IPS-15b (cell line): ENCODE results near the gene CCDC61.

Experiments
- H3K27me3 ChIP-seq: one replicate; pipeline ENCODE4 v1.6.1; 2013; ENCODE audit warnings: low read length; ENCODE audit not compliant: control insufficient read depth, insufficient read depth
- H3K36me3 ChIP-seq: one replicate; pipeline ENCODE4 v1.6.1; 2013; ENCODE audit warnings: low read length; ENCODE audit not compliant: control insufficient read depth, insufficient read depth
- H3K4me1 ChIP-seq: one replicate; pipeline ENCODE4 v1.6.1; 2013; ENCODE audit warnings: mild to moderate bottlenecking, low read length; ENCODE audit not compliant: control insufficient read depth, insufficient read depth
- H3K4me3 ChIP-seq: one replicate; pipeline ENCODE4 v1.5.1; 2013; ENCODE audit warnings: low read depth, low read length
- H3K9ac ChIP-seq: one replicate; pipeline ENCODE4 v1.6.1; 2013; ENCODE audit warnings: low read depth, mild to moderate bottlenecking, low read length
- H3K9me3 ChIP-seq: one replicate; pipeline ENCODE4 v1.6.1; 2013; ENCODE audit warnings: mild to moderate bottlenecking, low read length; ENCODE audit not compliant: control insufficient read depth, insufficient read depth

Gene CCDC61

DNA sequence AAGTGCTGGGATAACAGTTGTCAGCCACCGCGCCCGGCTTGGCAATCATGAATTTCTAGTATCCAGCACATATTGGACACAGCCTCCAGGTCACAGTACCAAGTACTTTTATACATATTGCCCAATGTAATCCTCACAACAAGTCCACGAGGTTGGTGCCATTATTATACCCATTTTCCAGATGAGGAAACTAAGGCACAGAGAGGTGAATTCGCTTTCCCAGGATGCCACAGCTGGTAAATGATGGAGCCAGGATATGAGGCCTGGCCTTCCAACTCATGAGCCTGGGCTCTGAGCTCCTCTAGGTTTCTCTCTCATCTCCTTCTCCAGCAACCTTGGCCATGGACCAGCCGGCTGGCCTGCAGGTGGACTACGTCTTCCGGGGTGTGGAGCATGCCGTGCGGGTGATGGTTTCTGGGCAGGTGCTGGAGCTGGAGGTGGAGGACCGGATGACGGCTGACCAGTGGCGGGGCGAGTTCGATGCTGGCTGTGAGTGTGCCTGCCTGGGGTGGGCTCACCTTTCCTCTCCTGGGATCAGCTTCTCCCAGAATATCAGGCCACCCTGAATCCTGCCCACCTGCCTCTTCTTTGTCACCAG is 7.5 kb downstream of the CCDC61 start:
- H3K36me3 ChIP-seq, result peaks cover 3% of the 10 kb centered on the region
- no peaks in the 10 kb centered on the region for H3K4me1 ChIP-seq
- no peak overlapping the region for H3K4me3 ChIP-seq
- no peaks in the 10 kb centered on the region for H3K9me3 ChIP-seq
- no peaks in the 10 kb centered on the region for H3K27me3 ChIP-seq
- peak overlapping the region; percentile 24 for H3K9ac ChIP-seq

DNA sequence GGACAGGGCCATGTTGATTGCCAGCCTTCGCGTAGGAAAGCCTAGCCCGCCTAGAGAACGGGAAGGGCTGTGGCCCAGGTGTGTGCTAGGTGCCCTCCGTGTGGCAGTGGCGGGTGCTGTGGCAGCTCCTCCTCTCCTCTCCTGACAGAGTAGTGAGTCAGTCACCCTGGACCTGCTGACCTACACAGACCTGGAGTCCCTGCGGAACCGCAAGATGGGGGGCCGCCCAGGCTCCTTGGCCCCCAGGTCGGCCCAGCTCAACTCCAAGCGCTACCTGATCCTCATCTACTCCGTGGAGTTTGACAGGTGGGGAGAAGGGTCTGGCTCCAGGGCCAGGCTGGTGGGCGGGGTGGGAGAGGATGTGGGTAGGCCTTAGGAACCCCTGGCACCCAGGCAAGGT is 11.1 kb downstream of the CCDC61 start:
- no peaks in the 10 kb centered on the region for H3K9me3 ChIP-seq
- H3K4me1 ChIP-seq, result no peaks in the 10 kb centered on the region
- H3K27me3 ChIP-seq, result no peaks in the 10 kb centered on the region
- H3K36me3 ChIP-seq, result peaks cover 3% of the 10 kb centered on the region
- no peak overlapping the region for H3K9ac ChIP-seq
- no peak overlapping the region for H3K4me3 ChIP-seq

DNA sequence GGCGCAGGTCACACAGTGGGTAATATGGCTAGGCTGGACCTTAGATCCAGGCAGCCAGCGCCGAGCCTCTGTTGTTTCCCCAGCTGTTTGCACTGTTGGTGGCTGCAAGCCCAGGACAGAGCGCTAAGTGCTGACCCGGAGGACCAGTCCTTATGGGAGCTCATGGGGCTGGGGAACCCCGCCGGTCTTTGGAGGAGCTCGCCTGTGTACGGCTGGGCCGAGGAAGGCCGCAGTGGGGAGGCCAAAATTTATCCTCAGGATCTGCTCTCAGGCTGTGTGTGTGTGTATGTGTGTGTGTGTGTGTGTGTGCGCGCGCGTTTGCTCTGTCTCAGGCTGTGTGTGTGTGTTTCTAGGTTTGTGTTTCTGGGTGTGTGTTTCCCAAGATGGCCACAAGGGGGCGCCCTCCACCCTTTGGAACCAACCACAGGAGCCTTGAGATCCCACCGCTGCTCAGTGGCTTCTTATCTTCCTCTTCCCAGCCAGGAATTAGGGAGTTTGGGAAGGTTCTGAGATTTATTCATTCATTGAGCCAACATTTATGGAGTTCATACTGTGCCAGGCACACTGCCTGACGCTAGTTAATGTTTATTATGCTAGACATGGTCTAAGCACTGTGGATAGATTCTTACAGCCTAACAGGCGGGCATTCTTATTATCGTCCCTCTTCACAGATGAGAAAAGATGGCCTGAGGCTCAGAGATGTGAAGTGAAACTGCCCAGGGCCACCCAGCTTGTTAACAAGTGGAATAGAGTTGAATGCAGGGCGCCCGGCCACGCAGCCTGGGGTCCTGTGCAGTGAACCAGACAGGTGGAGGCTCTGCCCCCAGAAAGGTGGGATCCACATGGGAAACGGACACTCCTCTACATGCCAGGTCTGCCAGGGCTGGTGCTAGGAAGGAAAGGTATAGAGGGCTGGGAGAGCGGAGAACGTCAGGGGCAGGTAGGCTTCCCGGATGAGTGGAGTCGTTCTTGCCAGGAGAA is 14.6 kb downstream of the CCDC61 start:
- peaks cover 4% of the 10 kb centered on the region for H3K4me1 ChIP-seq
- H3K27me3 ChIP-seq, result peaks cover 8% of the 10 kb centered on the region
- H3K9me3 ChIP-seq, result no peaks in the 10 kb centered on the region
- no peak overlapping the region for H3K4me3 ChIP-seq
- no peak overlapping the region for H3K9ac ChIP-seq
- H3K36me3 ChIP-seq, result no peaks in the 10 kb centered on the region

DNA sequence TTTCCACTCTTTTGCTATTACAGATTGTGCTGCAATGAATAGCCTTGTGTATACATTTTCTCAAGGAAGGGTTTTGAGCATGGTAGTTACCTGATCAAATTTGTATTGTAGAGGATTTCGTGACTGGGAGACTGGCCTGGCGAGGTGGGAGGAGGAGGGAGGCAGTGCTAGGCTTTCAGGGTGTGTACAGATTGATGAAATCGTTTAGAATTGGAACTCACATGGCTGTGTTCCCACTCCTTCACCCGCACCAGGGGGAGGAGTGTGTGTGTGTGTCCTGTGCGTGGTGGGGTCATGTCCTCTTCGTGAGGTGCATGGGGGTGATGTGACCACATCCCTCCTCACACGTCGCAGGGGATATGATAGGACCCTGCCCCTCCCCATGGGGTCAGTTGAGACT is 19.3 kb downstream of the CCDC61 start:
- H3K4me1 ChIP-seq, result peaks cover 4% of the 10 kb centered on the region
- no peaks in the 10 kb centered on the region for H3K9me3 ChIP-seq
- peaks cover 8% of the 10 kb centered on the region for H3K36me3 ChIP-seq
- H3K9ac ChIP-seq, result no peak overlapping the region
- peak overlapping the region; percentile 66 for H3K4me3 ChIP-seq
- peaks cover 20% of the 10 kb centered on the region for H3K27me3 ChIP-seq

DNA sequence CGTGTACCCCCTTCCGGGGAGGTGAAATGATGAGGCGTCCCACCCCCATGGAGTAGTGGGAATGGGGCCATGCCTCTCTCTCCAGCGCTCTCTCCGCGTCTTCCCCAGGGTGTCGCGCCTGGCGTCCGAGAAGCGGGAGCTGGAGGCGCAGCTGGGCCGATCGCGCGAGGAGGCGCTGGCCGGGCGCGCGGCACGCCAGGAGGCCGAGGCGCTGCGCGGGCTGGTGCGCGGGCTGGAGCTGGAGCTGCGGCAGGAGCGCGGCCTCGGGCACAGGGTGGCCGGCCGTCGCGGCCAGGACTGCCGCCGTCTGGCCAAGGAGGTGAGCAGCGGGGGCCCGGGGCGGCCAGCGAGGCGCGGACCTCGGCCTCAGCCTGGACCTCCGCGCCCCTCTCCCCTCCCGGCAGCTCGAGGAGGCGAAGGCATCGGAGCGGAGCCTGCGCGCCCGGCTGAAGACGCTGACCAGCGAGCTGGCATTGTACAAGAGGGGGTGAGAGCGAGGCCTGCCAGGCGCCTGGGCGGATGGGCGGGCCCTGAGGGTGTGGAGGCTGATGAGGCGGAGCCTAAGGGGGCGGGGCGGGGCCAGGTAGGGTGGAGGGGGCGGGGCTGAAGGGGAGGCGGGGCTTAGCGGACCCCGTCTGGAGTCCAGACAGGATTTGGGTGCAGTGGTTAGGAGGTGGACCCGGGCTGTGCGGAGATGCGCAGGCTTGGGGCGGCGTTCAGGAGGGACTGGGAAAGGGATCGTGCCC is 19.8 kb downstream of the CCDC61 start:
- peaks cover 10% of the 10 kb centered on the region for H3K36me3 ChIP-seq
- H3K4me1 ChIP-seq, result peaks cover 4% of the 10 kb centered on the region
- H3K4me3 ChIP-seq, result peak overlapping the region; percentile 72
- H3K27me3 ChIP-seq, result peaks cover 20% of the 10 kb centered on the region
- no peak overlapping the region for H3K9ac ChIP-seq
- no peaks in the 10 kb centered on the region for H3K9me3 ChIP-seq

DNA sequence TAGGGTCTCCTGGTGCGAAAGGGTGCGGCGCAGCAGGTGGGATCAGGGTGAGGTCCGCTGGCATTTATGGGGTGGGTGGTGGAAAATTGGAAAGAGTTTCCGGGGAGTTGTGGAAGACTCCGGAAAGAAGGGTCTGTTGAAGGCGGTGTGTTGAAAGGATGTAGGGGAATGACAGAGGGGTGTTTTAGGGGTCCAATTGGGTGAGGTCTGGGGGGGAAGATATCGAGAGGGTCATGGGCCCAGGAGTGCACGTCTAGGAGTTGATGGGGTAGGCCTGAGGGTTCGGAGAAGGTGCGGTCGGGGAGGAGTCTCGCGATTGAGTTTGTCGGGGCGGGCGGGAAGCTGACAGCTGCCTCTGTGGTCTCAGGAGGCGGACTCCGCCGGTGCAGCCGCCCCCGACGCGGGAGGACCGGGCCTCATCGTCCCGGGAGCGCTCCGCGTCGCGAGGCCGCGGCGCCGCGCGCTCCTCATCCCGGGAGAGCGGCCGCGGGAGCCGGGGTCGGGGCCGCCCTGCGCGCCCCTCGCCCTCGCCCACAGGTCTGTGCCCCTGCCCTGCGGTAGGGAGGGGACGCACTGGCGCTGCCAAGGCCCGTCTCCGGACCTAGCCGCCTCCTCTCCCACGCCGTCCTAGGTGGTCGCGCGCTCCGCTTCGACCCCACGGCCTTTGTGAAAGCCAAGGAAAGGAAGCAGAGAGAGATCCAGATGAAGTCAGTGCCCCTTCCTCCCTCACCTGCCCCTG is 20.6 kb downstream of the CCDC61 start:
- H3K9ac ChIP-seq, result no peak overlapping the region
- peaks cover 4% of the 10 kb centered on the region for H3K4me1 ChIP-seq
- H3K27me3 ChIP-seq, result peaks cover 20% of the 10 kb centered on the region
- H3K9me3 ChIP-seq, result no peaks in the 10 kb centered on the region
- peaks cover 10% of the 10 kb centered on the region for H3K36me3 ChIP-seq
- H3K4me3 ChIP-seq, result peak overlapping the region; percentile 72

DNA sequence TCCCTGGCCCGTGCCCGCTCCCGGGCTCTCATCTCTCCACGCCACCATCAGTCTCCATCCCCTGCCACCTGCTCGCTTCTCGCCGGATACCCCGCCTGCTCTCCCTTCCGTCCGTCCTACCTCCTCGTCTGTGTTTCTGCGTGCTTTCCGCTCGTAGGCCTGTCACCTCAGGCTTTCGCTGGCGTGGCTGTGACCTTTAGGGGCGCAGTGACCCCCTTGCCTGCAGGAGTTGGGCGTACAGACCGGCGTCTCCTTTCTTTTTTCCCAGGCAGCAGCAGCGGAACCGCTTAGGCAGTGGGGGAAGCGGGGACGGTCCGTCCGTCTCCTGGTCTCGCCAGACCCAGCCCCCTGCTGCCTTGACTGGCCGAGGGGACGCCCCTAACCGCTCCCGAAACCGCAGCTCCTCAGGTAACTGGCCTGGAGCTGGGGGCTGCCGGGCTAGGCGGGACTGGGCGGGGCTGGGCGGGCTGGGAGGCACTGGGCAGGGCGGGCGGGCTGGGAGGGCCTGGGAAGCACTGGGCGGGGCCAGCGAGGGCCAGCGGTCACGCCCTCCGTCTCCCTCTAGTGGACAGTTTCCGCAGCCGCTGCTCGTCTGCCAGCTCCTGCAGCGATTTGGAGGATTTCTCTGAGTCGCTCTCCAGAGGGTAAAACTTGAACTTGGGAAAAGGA is 21.3 kb downstream of the CCDC61 start:
- H3K9ac ChIP-seq, result no peak overlapping the region
- H3K4me1 ChIP-seq, result peaks cover 4% of the 10 kb centered on the region
- H3K9me3 ChIP-seq, result no peaks in the 10 kb centered on the region
- peak overlapping the region; percentile 72 for H3K4me3 ChIP-seq
- H3K36me3 ChIP-seq, result peaks cover 10% of the 10 kb centered on the region
- H3K27me3 ChIP-seq, result peaks cover 20% of the 10 kb centered on the region

DNA sequence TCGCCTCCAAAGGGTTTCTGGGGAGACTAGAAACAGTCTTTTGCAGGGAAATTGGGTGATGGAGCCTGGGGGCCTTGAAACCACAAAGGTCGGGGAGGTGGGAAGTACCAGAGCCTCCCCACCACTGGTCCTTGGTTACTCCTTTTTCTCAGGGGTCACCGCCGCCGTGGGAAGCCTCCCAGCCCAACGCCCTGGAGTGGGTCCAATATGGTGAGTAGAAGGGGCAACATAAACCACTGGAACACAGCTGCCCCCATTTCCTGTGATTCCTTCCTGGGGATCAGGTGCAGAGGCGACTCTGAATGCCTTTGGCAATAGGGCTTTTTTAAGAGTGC is 21.8 kb downstream of the CCDC61 start:
- Histone ChIP-seq H3K27me3 (peaks cover 20% of the 10 kb centered on the region), H3K4me1 (peaks cover 8% of the 10 kb centered on the region), H3K9ac (no peak overlapping the region), H3K4me3 (no peak overlapping the region), H3K36me3 (peaks cover 10% of the 10 kb centered on the region), H3K9me3 (no peaks in the 10 kb centered on the region)

DNA sequence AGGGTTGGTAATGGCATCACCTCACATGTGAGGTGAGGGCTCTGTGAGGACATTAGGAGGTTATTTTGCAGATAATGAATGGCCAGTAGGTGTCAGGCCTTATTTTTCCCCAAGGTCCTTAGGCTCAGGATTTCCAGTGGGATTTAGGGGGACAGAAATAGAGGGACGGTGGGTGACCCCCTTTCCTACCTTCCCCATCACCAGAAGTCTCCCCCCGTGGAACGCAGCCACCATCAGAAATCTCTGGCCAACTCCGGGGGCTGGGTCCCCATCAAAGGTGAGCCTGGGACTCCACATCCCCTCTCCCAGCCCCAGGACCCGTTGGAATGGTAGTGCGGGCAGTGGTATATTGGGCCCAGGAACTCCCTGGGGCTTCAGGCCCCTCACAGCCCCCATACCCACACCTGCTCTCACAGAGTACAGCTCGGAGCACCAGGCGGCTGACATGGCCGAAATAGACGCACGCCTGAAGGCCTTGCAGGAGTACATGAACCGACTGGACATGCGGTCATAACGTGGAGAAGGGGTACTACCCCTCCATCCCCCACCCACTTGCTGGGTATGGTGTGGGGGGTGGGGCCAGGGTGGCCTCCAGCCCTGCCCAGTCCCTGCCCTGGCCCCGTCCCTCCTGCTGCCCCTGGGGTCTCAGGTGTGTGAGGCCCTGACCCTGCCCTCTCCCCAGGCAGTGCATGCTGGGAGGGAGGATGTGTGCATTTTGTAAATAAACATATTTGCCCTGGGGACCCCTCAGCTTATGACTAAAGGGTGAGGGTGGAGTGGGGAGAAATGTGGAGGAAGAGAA is 22.8 kb downstream of the CCDC61 start:
- H3K4me3 ChIP-seq, result no peak overlapping the region
- H3K9me3 ChIP-seq, result no peaks in the 10 kb centered on the region
- H3K4me1 ChIP-seq, result peaks cover 8% of the 10 kb centered on the region
- H3K36me3 ChIP-seq, result peaks cover 10% of the 10 kb centered on the region
- no peak overlapping the region for H3K9ac ChIP-seq
- H3K27me3 ChIP-seq, result peaks cover 20% of the 10 kb centered on the region

DNA sequence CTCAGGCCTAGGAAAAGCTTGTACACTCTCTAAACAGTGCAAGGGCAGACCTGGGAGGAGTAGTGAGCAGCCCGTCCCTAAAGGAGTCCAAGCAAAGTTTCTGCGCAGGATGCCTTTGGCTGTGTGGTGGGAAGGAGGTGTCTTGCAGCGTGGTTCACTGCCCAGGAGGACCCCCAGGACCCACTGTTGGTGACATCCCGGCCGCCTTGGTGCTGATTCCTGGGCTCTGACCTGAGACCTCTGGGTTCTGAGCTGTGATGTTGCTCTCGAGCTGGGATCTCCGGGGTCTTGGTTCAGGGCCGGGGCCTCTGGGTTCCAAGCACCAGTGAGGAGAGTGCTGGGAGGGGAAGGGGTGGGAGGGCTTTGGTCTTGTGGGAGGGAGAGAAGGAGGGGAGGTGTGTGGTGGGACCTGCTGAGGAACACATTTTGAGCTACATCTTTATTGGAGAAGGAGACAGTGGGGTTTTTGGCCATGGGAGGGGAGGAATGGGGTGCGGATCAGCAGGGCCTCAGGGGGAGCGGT is 23.5 kb downstream of the CCDC61 start:
- Histone ChIP-seq H3K4me1 (peaks cover 8% of the 10 kb centered on the region), H3K4me3 (no peak overlapping the region), H3K9ac (no peak overlapping the region), H3K36me3 (peaks cover 10% of the 10 kb centered on the region), H3K27me3 (peaks cover 20% of the 10 kb centered on the region), H3K9me3 (no peaks in the 10 kb centered on the region)
